ENCODE data around the gene STXBP5.

The STXBP5 gene

GRCh38 chr6:147231589-147231988 is 27.4 kb downstream of the STXBP5 start:
- Histone ChIP-seq H3K27ac (ENCODE audit: low read length) (no peak overlapping the region), H3F3A (ENCODE audit: insufficient read depth, low read length) (no peaks in the 10 kb centered on the region), H3K9me3 (replicated peaks; ENCODE audit: insufficient read depth, low read length) (no peaks in the 10 kb centered on the region), H3K9ac (ENCODE audit: low read length) (no peak overlapping the region), H3K79me2 (ENCODE audit: low read length) (no peaks in the 10 kb centered on the region), H3K9me2 (replicated peaks; ENCODE audit: insufficient read depth, low read length) (no peaks in the 10 kb centered on the region), H3K4me3 (ENCODE audit: low read length) (no peak overlapping the region), H4K20me1 (ENCODE audit: insufficient read depth, low read length) (no peaks in the 10 kb centered on the region), H3K36me3 (replicated peaks; ENCODE audit: insufficient read depth, low read length) (no peaks in the 10 kb centered on the region), H2AFZ (ENCODE audit: low read length) (no peak overlapping the region), H3K4me1 (ENCODE audit: low read length) (no peaks in the 10 kb centered on the region), H3K4me2 (ENCODE audit: low read depth, low read length) (no peak overlapping the region), H3K27me3 (replicated peaks; ENCODE audit: insufficient read depth, low read length) (no peaks in the 10 kb centered on the region)
- DNase-seq: no peak
- TF ChIP-seq, protein P1, sequence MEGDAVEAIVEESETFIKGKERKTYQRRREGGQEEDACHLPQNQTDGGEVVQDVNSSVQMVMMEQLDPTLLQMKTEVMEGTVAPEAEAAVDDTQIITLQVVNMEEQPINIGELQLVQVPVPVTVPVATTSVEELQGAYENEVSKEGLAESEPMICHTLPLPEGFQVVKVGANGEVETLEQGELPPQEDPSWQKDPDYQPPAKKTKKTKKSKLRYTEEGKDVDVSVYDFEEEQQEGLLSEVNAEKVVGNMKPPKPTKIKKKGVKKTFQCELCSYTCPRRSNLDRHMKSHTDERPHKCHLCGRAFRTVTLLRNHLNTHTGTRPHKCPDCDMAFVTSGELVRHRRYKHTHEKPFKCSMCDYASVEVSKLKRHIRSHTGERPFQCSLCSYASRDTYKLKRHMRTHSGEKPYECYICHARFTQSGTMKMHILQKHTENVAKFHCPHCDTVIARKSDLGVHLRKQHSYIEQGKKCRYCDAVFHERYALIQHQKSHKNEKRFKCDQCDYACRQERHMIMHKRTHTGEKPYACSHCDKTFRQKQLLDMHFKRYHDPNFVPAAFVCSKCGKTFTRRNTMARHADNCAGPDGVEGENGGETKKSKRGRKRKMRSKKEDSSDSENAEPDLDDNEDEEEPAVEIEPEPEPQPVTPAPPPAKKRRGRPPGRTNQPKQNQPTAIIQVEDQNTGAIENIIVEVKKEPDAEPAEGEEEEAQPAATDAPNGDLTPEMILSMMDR (IDR thresholded peaks at IDR 0.05; ENCODE audit: low read length): no peak
- TF ChIP-seq EZH2 (optimal IDR thresholded peaks at IDR 0.05; ENCODE audit: low read depth, low read length) (no peak), EZH2phosphoT487 (IDR thresholded peaks at IDR 0.05; ENCODE audit: low read length) (no peak)

DNA sequence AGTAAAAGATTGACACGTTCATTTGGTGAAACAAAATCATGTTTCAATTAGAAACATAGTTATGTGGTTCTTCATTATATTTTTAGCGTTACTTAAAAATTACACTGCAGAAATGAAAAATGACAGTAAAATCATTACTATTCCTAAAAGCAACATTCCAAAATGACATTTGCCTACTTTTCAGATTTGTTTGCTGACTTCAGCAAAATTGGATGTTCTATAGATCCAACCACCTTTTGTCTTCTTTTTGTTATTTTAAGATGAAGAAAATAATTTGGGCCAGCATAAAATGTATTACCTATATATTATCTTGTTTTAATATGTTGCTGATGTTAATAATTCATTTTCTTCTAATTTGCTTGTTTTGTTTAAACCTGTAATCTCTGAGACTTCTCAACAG is 30.5 kb downstream of the STXBP5 start:
- DNase-seq: no peak
- Histone ChIP-seq H3K4me2 (ENCODE audit: low read depth, low read length) (no peak overlapping the region), H3K4me1 (ENCODE audit: low read length) (no peaks in the 10 kb centered on the region), H3K9ac (ENCODE audit: low read length) (no peak overlapping the region), H3K9me2 (replicated peaks; ENCODE audit: insufficient read depth, low read length) (no peaks in the 10 kb centered on the region), H3K27me3 (replicated peaks; ENCODE audit: insufficient read depth, low read length) (no peaks in the 10 kb centered on the region), H3K36me3 (replicated peaks; ENCODE audit: insufficient read depth, low read length) (no peaks in the 10 kb centered on the region), H3K27ac (ENCODE audit: low read length) (no peak overlapping the region), H4K20me1 (ENCODE audit: insufficient read depth, low read length) (no peaks in the 10 kb centered on the region), H3K79me2 (ENCODE audit: low read length) (no peaks in the 10 kb centered on the region), H3K4me3 (ENCODE audit: low read length) (no peak overlapping the region), H2AFZ (ENCODE audit: low read length) (no peak overlapping the region), H3F3A (ENCODE audit: insufficient read depth, low read length) (no peaks in the 10 kb centered on the region), H3K9me3 (replicated peaks; ENCODE audit: insufficient read depth, low read length) (no peaks in the 10 kb centered on the region)
- TF ChIP-seq, protein P1 (IDR thresholded peaks at IDR 0.05; ENCODE audit: low read length): no peak
- no peak for TF ChIP-seq EZH2phosphoT487 (IDR thresholded peaks at IDR 0.05; ENCODE audit: low read length)
- TF ChIP-seq EZH2 (optimal IDR thresholded peaks at IDR 0.05; ENCODE audit: low read depth, low read length): no peak

DNA sequence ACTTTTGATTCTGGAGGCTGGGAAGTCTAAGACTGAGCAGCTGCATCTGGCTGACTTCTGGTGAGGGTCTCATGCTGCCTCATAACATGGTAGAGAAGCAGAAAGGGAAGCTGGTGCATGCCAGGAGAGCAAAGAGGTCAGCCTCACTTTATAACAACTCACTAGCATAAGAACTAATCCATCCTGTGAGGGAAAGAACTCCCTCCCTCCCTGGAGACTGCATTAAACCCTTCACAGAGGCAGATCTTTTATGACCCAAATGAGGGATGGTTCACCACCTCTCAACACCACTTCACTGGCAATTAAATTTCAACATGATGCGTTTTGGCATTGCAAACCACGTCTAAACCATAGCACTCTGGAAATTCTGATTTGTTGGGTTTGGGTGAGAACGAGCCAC is 33.9 kb downstream of the STXBP5 start:
- H4K20me1 ChIP-seq (ENCODE audit: insufficient read depth, low read length): no peaks in the 10 kb centered on the region
- H3K9me2 ChIP-seq (replicated peaks; ENCODE audit: insufficient read depth, low read length): no peaks in the 10 kb centered on the region
- H3K4me1 ChIP-seq (ENCODE audit: low read length): no peaks in the 10 kb centered on the region
- H3K36me3 ChIP-seq (replicated peaks; ENCODE audit: insufficient read depth, low read length): no peaks in the 10 kb centered on the region
- H3K4me2 ChIP-seq (ENCODE audit: low read depth, low read length): no peak overlapping the region
- no peak for DNase-seq
- H3F3A ChIP-seq (ENCODE audit: insufficient read depth, low read length): no peaks in the 10 kb centered on the region
- no peak overlapping the region for H2AFZ ChIP-seq (ENCODE audit: low read length)
- TF ChIP-seq, protein P1 (IDR thresholded peaks at IDR 0.05; ENCODE audit: low read length): no peak
- TF ChIP-seq EZH2 (optimal IDR thresholded peaks at IDR 0.05; ENCODE audit: low read depth, low read length) (no peak), EZH2phosphoT487 (IDR thresholded peaks at IDR 0.05; ENCODE audit: low read length) (no peak)
- no peaks in the 10 kb centered on the region for H3K9me3 ChIP-seq (replicated peaks; ENCODE audit: insufficient read depth, low read length)
- H3K79me2 ChIP-seq (ENCODE audit: low read length): no peaks in the 10 kb centered on the region
- H3K27ac ChIP-seq (ENCODE audit: low read length): no peak overlapping the region
- H3K9ac ChIP-seq (ENCODE audit: low read length): no peak overlapping the region
- H3K27me3 ChIP-seq (replicated peaks; ENCODE audit: insufficient read depth, low read length): no peaks in the 10 kb centered on the region
- no peak overlapping the region for H3K4me3 ChIP-seq (ENCODE audit: low read length)

Data from MM.1S (cell line).